HepG2 (cell line): ENCODE data around the gene CNTD1. TPM values are rescaled to one million over a fixed set of nuclear protein-coding genes. Genes with fewer than 3 reads are reported as not detected.

Experiments used
- ATF3 ChIP-seq: sonication (generic); formaldehyde crosslinking; IDR thresholded peaks from 2 replicates; pipeline ENCODE4 v1.4.0; 2020; ENCODE audit warnings: missing genetic modification reagents
- BATF2 ChIP-seq: sonication (generic); formaldehyde crosslinking; IDR thresholded peaks from 2 replicates; pipeline ENCODE4 v1.8.0; 2022; ENCODE audit warnings: mild to moderate bottlenecking, missing genetic modification reagents, moderate library complexity
- FOXJ3 ChIP-seq: sonication (generic); formaldehyde crosslinking; IDR thresholded peaks from 2 replicates; pipeline ENCODE4 v1.4.0; 2020; ENCODE audit warnings: missing genetic modification reagents, mild to moderate bottlenecking, borderline replicate concordance
- GATA4 ChIP-seq: sonication (generic); IDR thresholded peaks from 2 replicates; pipeline ENCODE4 v1.6.1; 2016; ENCODE audit warnings: antibody characterized with exemption, low read depth, borderline replicate concordance
- GPN1 ChIP-seq: sonication (generic); formaldehyde crosslinking; IDR thresholded peaks from 2 replicates; pipeline ENCODE4 v1.5.1; 2020; ENCODE audit warnings: missing genetic modification reagents, borderline replicate concordance
- NR2F6 ChIP-seq, 2 experiments: IDR thresholded peaks; 2 replicates each; pipeline ENCODE4 v1.6.1; 2016; ENCODE audit warnings: antibody characterized with exemption in 1 of 2, mild to moderate bottlenecking in 1 of 2
- RAD51 ChIP-seq: fragments of 450-650 bp; IDR thresholded peaks from 2 replicates; pipeline ENCODE4 v1.6.1; 2016; ENCODE audit warnings: borderline replicate concordance
- SNAPC4 ChIP-seq: sonication (generic); formaldehyde crosslinking; IDR thresholded peaks from 2 replicates; pipeline ENCODE4 v1.4.0; 2020; ENCODE audit warnings: mild to moderate bottlenecking, missing genetic modification reagents
- SRF ChIP-seq: IDR thresholded peaks from 2 replicates; pipeline ENCODE4 v1.6.1; 2011; ENCODE audit warnings: mild to moderate bottlenecking, low read depth, low read length, moderate library complexity
- TEAD3 ChIP-seq: optimal IDR thresholded peaks from 2 replicates; pipeline ENCODE3; 2016; ENCODE audit warnings: borderline replicate concordance
- THAP11 ChIP-seq: IDR thresholded peaks from 2 replicates; pipeline ENCODE4 v1.6.1; 2016; ENCODE audit warnings: missing biosample characterization, missing genetic modification reagents
- ZBTB39 ChIP-seq: sonication (generic); formaldehyde crosslinking; IDR thresholded peaks from 2 replicates; pipeline ENCODE4 v1.5.0; 2020; ENCODE audit warnings: missing genetic modification reagents
- ZNF17 ChIP-seq: sonication (generic); formaldehyde crosslinking; IDR thresholded peaks from 2 replicates; pipeline ENCODE4 v1.5.0; 2020; ENCODE audit warnings: mild to moderate bottlenecking, missing genetic modification reagents
- ZNF468 ChIP-seq: sonication (generic); formaldehyde crosslinking; IDR thresholded peaks from 2 replicates; pipeline ENCODE4 v1.8.0; 2022; ENCODE audit warnings: mild to moderate bottlenecking, moderate library complexity, missing genetic modification reagents
- ZNF629 ChIP-seq: sonication (generic); formaldehyde crosslinking; conservative IDR thresholded peaks from 2 replicates; pipeline ENCODE4 v1.5.0; 2020; ENCODE audit warnings: missing genetic modification reagents
- ZNF670 ChIP-seq: sonication (generic); formaldehyde crosslinking; IDR thresholded peaks from 2 replicates; pipeline ENCODE4 v1.8.0; 2022; ENCODE audit warnings: mild to moderate bottlenecking, missing genetic modification reagents, borderline replicate concordance
- ZNF724P ChIP-seq: sonication (generic); formaldehyde crosslinking; IDR thresholded peaks from 2 replicates; pipeline ENCODE4 v1.8.0; 2022; ENCODE audit warnings: missing genetic modification reagents, borderline replicate concordance
- ZNF839 ChIP-seq: sonication (generic); formaldehyde crosslinking; IDR thresholded peaks from 2 replicates; pipeline ENCODE4 v1.4.0; 2020; ENCODE audit warnings: missing genetic modification reagents, mild to moderate bottlenecking, borderline replicate concordance
- polyA plus RNA-seq, 8 experiments: library from polyadenylated mRNA; depleted of rRNA in 3 of 8; stranded (reverse) in 7 of 8; unstranded in 1 of 8; fragments of >200 nt; fragmentation: Illumina TruSeq in 4 of 8; extraction: Trizol in 4 of 8; gene quantifications; 2 replicates each; pipeline versions ENCODE4 v1.2.1 to v1.2.3, GENCODE V29; 2011 to 2016; ENCODE audit warnings: low read depth in 4 of 8, missing spikeins in 1 of 8, mixed read lengths in 1 of 8; ENCODE audit not compliant: insufficient read depth in 1 of 8
- total RNA-seq, 5 experiments: library from RNA; depleted of rRNA; stranded (reverse); fragments of >200 nt; fragmentation: Illumina TruSeq; extraction: Trizol; gene quantifications; 2 replicates each; pipeline ENCODE4 v1.2.3, GENCODE V29; 2016; ENCODE audit warnings: low read depth in 1 of 5

Gene CNTD1
- total and polyA plus RNA-seq, 2 of the 13 experiments (the other 11 are each of a cell fraction or from before 2014, with no cell fraction given): 0.11 to 0.15 TPM

- TF ChIP-seq SNAPC4 (CRISPR knock-in tag) (no peak; the same call in 1 of the 2 replicates), ZNF724P (CRISPR knock-in tag) (peak; percentile 82), RAD51 (no peak), ZBTB39 (CRISPR knock-in tag) (no peak; the same call in 1 of the 2 replicates), ZNF839 (no peak), ATF3 (CRISPR knock-in tag) (peak; percentile 36; the same call in 1 of the 2 replicates), GPN1 (CRISPR knock-in tag) (no peak), ZNF670 (CRISPR knock-in tag) (peak; percentile 78), ZNF629 (CRISPR knock-in tag) (no peak; the same call in 1 of the 2 replicates), GATA4 (peak; percentile 46; the same call in 1 of the 2 replicates), FOXJ3 (CRISPR knock-in tag) (no peak; the same call in 1 of the 2 replicates), THAP11 (peak; percentile 86), SRF (0 out of 2 replicates have a peak, but pooled peaks have one; percentile 33), TEAD3 (CRISPR knock-in tag) (peak; percentile 43), ZNF17 (no peak; the same call in 1 of the 2 replicates), ZNF468 (CRISPR knock-in tag) (no peak), BATF2 (CRISPR knock-in tag) (peak; percentile 77; the same call in 1 of the 2 replicates), NR2F6 (IDR thresholded peaks at IDR 0.05) (peak; percentile 63), NR2F6 (CRISPR knock-in tag; IDR thresholded peaks at IDR 0.05) (peak; percentile 77; the same call in 1 of the 2 replicates)
These were observed 18.5 kb upstream of the CNTD1 start, which contains the start of gene WNK4 (continued) for GRCh38 chr17:42779936-42780850.
